Stimulated activated CD8-positive, alpha-beta memory T cell treated with anti-CD3 and anti-CD28 coated beads, Interleukin-4, amount 100 ng/mL, for 24 hours (primary cell): ENCODE measurements around the gene DST.

ENCODE experiments used
- DNase-seq: peaks from one replicate; pipeline ENCODE4 v3.0.0-alpha.2; 2020; ENCODE audit warnings: low read depth

Gene DST

DNA sequence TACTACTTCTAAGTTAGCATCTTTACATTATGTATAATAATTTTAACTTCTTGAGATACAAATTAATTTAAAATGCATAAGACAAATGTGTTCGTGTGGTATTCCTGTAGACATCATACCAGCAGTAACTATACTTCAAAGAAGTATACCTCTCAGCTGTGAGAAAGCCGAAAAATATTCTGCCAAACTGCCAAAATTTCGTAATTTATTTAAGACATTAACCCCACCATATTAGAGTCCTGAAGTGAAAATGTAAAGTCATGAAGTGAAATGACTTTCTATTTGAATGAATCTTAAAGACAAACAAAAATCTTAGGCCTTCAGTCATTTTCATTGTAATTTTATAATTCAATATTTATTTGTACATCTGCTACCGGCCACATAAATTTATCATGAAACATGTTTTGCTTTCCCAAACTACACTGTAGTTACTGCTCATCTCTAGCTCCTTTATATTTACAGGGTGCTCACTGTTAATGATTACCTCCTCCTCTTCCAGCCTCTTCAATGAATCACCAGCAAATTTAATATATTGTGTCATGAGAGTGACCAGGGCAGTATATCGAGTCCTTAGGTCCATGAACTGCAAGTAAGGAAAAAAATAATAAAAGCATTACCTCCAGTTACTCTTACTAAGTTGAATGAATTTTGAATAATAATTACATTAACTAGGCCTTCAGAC lies 18.5 kb downstream of the DST start:
- no peak for DNase-seq

DNA sequence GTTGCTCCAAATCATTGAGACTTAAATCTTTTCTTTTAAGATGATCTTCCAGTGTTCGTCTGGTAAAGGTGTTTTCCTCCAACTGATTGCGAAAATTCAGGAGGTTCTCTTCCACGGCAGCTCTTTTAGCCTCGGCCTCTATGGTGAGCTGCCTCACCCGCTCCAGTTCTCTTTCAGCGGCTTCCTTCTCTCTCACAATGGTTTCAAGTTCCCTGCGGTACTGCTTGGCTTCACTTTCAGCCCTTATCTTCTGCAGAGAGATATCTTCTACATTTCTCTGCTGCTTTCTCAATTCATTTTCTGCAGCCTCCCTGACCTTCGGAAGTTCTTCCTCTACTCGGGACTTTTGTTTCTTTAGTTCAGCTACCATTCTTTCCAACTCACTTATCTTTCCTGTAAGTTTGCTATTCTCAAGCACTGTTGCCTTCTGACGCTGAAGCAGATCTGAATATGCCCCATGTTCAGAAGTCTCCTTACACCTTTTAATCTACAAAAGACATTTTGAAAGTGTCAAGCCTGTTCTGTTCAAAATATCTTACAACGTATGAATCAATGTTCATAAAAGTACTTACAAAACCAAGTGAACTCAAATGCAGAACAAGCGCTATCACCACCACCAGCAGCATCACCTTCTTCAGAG lies 22.3 kb downstream of the DST start:
- DNase-seq, result no peak

DNA sequence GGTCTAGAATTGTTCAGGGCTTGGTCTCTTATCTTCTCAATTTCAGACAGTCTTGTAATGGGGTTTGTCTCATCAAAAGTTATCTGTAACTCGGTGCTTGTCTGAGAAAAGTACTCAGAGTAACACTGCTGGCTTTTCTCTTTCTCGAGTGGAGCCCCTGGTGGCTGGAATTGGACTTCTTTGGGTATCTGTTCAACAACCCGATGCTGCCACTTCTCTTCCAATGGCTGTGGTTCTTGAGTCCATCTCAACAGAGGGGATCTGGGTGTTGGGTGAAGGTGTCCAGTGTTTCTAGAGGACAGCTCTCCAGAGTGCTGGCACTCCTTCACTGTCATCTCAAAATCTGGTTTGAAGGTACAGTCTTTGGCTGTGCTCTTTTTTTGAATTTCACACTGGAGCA lies 24.6 kb downstream of the DST start:
- DNase-seq, result no peak

DNA sequence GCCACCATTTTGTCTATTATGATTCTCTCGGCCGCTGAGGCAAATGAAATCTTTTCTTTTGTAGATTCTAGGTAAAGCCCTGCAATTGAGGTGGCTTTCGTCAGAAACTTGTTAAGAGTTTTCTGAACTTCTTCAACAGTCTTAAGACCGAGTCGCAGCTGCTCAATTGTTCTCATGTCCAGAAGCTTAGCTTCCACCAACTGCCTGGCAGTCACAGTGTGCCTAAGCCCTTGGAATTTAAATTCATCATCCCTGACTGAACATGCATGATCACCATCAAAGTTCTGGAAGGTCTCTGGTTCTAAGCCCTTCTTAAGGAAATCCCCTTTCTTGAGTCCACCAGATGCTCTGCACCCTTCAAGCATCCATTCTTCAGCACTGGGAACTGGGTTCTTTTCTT lies 25.7 kb downstream of the DST start:
- DNase-seq, result no peak

DNA sequence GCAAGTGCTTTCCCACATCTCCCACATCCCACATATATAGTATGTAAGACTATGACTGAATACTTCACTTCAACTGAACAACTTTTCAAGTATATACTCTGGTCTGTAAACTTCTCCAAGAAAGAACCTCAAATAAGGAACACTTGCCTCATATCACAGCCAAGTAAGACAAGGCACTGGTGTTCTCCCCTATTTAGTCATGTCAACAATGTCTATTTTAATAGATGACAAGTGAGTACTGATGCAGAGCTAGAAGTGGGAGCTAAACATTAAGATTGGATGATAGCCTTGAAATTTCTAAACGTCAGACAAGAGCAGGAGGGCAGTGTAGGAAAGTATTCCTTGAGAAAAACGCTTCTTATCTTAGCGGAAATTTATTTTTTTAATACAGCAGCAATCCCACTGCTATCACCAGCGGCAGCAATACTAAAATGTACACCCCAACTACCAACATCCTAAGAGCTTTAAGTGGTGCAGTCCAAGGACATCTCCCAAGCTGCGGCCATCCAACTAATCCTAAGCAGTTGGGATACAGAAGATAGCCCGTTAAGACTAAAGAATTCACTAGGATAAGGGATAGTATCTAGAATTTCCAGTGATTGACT lies 29.3 kb downstream of the DST start:
- no peak for DNase-seq

DNA sequence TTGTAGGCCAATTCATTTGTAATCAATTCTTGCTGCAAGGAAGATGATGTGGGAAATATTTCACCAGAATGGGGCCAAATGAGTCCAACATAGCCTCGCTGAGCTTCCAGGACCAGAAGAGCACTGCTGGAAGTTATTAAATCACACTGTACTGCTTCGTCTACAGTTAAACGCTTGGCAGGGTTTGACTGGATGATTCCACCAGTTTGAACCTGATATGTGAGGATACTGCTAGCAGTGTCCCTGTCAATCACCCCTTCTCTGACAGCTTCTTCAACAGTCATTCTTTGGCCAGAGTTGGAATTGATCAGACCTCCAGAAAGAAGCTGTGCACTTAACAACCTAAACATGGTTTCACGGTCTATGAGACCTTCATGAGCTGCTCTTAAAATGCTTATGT lies 34.4 kb downstream of the DST start:
- DNase-seq, result no peak

DNA sequence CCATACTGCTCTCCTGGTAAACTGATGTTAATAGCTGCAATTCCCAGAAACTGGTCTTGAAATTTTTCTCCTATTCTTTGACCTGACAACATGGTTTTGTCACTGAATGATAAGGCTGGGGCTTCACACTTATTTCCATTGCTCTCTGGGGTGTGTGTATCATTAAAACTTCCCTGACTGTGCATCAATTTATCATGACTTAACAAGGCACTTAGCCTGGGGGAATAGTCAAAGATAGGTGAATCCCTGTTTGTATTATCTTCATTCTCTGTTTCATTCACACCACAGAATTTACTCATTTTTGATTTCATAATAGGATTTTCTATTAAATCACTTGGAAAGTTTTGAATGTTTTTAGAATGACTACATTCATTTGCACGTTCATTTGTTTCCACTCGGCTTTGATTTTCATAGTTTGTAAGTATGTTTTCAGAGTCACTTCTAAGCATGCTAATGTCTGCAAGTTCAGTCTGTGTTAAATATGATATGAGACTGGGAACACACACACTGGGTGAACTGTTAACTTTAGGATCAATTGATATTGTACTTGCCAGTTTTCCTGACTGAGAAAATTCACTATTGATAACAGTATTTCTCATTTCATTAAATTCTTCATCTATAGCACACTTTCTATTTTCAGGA lies 35.5 kb downstream of the DST start:
- no peak for DNase-seq

DNA sequence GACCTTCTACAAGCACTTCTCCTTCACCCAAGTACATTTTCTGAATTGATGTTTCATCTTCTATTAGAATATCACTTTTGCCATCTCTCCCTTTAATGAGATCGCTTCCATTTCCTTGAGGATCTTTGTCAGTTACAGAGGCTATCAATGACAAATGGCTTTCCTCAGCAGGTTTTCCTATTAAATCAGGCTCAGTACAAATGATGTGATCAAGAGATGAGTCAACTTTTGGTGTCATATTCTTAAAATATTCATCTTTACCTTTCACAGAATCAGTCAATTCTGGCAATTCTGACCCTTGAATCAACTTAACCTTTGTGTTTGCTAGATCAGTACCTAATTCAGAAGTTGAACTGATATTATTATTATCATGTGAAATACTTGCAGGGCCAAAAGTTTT lies 37.3 kb downstream of the DST start:
- DNase-seq, result no peak

DNA sequence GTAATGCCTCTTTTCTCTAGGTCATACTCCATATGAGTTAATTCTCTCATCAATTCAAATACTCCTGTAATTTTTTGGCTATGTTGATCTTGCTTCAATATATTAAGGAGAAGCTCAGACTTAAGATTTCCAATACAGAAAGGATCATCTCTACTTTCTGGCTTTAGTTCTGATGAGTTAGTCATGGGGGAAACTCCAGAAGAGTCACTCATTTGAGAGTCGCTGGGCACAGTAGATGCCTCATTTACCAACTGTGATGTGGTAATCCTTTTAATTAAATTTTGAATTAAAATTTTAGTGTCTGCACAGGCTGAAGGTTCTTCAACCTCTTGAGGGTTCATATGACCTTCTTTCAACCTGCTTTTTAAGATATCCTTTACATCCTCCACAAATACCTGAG lies 38.5 kb downstream of the DST start:
- no peak for DNase-seq

DNA sequence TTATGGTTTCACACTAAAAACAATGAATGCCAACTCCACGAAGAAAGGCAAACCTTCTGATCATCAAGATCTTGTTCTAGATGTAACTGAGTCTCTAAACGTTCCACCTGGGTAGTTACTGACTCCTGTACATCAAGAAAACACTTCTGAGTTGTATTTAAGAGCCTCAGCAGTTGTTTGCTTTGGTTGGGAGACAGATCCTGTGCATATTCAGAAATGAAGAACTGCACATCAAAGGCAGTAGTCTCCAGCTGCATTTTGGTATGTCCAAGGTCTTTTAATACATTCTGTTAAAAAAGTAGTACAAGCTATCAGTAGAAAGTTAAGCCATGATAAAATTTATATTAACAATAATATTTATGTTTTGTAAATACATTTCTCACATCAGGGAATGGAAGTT lies 41.3 kb downstream of the DST start:
- DNase-seq, result no peak

DNA sequence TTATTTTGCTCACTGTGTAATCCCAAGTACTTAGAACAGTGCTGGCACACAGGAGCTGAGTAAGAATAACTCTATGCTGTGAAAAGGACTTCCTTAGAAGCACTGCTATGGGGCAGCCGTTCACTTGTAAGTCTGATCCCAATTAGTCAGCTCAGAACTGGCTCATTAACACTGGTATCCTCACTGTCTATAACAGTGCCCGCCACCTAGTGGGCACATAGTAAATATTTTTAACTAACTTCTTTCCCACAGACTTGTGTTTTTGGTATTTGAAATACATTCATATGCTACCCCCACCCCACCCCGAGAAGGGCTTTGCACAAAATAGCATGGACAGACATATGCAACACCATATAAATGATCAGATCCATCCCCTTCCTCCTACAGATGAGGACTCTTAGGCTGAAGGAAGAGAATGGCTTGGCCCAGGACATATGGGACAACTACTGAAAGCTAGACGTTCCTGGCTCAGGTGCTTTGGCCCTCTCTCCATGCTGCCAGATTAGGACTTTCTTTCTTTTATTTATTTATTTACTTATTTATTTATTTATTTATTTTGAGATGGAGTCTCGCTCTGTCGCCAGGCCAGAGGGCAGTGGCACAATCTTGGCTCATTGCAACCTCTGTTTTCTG lies 47.1 kb downstream of the DST start:
- peak; percentile 9 for DNase-seq

DNA sequence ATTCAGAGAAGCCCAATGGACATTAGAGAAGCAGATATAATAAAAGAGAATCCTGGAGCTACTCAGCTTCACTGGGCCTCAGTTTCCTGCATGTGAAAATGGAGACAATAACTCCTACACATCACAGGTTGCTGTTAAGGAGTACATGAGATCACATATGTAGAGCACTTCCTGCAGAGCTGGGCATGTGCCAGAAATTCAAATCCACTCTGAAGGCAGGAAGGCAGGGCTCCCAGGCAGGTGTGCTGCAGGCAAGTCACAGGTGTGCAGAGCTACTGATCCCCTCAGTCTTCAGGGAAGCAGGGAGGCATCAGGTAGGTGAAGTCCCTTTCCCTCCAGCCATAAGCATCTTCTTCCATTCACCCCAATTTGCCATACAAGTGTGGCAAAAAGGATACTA lies 48.0 kb downstream of the DST start:
- DNase-seq, result no peak

DNA sequence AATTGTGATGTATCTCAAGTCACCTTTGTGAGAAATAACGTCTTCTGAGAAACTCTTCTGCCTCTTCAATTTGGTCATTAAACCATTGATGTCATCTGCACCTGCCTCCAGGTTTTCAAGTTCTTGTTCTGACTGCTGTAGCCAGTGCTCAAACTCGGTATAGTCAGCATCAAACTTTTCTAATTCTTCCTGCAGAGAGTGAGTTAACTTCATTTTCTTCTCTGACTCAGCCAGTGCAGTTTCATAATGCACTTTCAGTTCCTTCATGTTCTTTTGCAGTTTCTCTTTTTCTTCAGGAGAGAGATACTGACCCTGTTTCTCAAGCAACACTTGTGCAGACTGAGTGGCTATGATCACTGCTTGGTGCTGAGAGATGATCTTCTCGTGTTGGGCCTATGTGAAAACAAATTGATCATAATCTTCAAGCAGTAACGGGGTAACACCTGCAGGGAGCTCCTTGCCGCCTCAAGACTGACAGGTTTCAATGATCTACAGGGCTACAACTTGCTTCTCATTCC lies 48.8 kb downstream of the DST start:
- no peak for DNase-seq

DNA sequence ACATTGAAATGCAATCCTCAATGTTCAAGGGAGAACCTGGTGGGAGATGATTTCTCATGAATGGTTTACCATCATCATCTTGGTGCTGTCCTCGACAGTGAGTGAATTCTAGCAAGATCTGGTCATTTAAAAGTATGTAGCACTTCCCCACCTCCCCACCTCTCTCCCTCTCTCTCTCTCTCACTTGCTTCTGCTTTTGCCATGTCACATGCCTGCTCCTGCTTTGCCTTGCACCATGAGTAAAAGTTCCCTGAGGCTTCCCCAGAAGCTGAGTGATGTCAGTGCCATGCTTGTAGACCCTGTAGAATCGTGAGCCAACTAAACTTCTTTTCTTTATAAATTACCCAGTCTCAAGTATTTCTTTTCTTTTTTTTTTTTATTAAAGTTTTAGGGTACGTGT lies 60.5 kb downstream of the DST start:
- no peak for DNase-seq

DNA sequence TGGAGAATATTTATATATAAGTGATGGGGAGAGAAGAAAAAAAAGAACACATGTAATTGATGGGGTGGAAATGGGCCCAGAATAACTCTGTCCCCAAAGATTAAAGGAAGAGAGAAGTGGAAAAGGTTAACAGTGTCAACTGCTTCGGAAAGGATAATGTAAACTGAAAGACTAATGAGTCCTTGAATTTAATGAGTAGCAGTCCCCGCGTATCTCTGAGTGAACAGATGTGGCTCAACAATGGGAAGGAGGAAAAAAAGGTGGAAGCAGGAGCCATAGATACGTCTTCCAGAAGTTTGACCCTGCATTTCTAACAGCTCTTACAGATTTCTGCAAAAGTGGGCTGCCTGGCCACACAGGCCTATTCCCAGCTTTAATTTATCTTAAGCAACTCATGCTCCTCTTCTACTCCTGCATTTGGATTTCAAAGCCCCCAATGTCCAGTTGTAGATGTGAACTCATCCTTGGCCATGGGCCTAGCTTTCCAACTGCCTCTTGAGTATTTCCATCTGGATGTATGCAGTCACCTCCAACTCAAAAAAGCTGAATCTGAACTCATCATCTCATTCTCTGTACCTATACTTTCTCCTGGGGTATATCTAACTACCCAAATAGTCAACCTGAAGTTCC lies 61.3 kb downstream of the DST start:
- no peak for DNase-seq

DNA sequence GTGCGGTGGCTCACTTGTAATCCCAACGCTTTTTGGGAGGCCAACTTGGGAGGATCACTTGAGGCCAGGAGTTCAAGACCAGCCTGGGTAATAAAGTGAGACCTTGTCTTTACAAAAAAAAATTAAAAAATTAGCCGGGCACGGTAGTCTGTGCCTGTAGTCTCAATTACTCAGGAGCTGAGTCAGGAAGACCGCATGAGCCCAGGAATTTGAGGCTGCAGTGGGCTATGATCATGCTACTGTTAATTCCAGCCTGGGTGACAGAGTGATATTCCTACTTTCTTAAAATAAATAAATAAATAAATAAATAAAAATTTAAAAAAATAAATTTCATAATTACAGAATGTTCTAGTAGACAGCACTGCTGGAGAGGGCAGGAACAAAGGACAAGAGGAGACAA lies 62.4 kb downstream of the DST start:
- no peak for DNase-seq

DNA sequence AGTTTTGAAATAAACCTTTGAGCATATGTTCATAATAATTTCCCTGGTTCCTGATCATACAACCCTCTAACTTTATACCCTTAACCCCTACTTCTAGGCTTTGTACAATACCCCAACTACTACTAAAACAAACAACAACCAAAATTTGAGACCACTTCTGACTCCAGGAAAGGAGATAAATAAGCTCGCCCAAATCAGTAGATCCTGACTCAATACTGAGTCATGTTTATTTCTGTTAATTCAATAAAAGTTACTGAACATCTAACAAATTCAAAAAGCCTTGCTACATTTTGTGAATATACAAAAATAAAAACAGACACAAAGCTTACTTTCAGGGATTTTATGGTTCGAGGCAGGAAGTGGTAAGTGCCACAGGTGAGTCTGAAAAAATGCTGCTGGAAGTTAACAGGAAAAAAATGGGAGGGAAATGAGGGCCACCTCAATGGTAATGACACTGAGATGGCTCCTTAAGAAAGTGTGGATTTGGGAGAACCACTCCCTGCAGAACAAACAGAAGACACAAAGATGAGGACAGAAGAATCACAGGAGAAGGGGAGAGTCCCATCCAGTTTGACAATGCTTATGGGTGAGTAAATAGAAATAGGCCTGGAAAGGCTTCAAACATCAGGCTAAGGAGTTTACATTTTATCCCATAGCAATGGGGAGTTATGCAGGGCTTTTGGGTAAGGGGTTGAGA lies 63.4 kb downstream of the DST start:
- no peak for DNase-seq

DNA sequence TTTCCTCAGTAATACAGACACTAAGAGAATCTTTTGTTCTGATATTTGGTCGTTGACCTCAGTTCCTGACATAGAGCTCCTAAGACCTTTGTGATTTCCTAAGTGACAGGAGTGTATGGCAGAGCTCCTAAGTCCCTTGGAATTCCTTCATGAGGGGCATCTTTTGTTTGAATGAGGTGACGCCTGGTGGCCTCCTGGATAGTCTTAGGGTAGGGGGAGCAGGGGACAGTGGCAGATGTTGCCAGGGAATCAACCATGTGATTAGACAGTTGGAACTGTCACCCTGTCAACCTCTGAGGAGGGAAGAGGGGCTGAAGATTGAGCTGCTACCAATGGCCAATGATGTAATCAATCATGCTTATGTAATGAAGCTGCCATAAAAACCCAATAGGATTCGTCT lies 67.0 kb downstream of the DST start:
- no peak for DNase-seq

DNA sequence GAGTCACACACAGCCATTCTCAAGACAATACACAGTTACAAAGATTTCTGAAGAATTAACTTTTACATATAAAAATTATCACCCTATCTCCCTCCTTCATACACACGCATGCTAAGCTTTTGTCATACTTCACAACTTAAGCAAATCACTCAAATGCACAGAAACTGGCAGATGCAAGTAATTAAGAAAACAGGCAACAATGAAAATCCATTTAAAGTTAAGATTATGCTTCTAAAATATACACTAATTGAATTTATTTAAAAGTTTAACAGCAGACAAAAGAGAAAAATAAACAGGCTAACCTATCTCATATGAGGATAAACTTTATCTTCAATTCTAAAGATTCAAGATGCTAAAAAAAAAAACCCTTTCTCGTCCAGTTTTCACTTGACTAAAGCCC lies 68.4 kb downstream of the DST start:
- DNase-seq, result no peak

DNA sequence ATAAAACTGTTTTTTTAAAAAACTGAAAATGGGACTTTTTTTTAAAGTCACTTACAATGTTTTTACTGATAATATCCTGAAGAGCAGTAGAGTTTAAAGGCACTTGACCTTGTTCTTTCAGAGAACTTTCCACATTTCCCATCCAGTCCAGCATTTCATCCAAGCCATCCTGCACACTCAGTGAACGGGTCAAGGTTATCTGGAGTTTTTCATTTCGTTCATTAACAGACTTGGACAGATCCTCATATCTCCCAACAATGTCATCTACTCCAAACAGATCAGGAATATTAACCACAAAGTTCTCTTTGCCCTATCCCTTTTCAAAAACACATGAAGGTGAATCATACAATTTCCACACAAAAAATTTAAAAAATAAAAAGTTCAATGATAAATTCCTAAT lies 69.1 kb downstream of the DST start:
- no peak for DNase-seq

DNA sequence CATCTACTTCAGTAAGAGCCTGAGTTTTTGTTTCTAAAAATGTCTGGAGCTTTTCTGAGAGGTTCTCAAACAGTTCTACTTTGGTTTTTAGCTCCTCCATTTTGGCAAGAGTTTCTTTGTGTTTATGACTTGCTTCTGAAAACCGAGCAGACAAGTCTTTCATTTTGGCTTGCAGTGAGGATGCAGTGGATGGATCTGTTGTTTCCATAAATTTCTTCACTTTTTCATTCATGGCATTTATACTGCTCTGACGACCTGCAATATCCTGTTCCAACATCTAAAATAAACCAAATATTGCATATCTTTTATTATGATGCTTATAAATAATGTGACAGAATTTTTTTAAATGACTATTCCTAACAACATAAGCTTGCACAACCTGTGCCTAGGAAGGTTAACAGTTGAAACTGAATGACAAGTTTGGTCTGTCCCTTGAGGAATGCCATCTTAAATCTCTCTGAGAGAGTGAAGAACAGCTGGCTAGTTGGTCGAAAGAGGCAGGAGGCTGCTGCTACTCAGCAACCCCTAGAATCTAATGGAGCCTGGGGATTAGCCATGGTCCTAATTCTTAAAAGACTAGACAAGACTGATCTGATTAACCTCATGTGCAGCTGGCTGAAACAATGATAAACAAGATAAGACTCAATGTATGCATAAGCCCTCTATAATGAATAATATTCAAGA lies 69.8 kb downstream of the DST start:
- no peak for DNase-seq
